Measurements from ENCODE around the gene TRIML2.
"Not testable (repeated sequence)": the region's sequence is repeated elsewhere in the genome, so short reads cannot be mapped to it uniquely, and the experiment has no call there.

TRIML2 gene

DNA sequence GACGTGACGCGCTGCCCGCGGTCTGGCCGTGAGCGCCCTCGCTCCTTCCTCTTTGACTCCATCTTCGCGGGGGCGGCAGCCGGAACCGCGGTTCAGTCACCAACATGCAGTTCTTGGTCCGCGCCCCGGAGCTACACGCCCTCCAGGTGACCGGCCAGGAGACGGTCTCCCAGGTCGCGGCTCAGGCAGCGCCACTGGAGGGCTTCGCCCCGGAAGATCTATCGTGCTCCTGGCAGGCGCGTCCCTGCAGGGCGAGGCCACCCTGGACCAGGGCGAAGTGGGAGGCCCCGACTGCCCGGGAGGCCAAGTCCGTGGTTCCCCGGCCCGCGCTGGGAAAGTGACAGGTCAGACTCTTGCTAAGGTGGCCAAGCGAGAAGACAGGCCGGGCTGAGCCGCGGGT is 2.9 kb downstream of the TRIML2 start:
- no peak for DNase-seq

DNA sequence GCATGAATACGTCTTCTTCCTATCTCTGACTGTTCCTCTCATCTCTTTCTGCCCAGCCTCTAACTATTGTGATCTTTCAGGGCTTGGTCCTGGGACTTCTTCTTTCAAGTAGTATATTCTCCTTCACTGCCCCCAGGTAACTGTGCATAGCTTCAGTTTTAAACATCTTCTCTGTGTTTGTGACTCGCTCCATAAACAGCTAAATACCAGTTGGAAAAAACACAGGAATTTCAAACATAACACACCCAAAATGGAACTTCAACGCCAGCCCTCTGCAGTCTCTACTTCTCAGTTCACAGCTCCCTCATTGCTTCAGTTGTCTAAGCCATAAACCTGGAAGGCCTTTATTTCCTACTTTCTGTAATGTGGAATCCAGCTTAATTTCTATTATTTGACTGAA is 16.6 kb downstream of the TRIML2 start:
- no peak for DNase-seq

DNA sequence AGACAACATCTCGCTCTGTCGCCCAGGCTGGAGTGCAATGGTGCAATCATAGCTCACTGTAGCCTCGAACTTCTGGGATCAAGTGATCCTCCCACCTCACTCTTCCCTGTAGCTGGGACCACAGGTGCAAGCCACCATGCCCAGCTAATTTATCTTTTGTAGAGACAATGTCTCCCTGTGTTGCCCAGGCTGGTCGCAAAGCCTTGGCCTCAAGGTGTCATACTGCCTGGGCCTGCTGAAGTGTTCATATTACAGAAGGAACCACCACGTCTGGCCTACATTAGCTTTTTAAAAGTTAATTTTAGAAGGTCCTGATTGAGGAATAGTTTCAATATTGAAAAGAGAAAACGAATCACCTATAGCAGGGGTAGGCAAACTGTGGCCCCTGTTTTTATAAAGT is 22.5 kb downstream of the TRIML2 start:
- no peak for DNase-seq

DNA sequence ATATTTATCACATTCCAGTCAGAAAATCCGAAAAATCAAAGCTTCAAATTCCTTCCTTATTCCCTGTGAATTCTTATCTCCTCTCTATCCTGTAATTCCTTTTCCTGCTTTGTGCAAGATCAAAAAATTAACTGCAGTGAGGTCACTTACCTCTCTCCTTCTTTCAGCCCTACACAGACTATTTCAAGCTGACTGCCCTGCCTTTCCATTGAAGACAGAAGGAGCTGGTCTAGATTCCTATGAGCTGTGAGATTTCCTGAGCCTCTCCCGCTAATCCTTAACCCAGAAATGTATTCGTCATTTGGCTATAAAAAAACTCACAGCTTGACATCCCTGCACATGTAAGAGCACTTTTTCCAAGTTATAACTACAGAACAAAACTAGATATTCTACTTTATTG is 26.6 kb downstream of the TRIML2 start:
- DNase-seq, result no peak

DNA sequence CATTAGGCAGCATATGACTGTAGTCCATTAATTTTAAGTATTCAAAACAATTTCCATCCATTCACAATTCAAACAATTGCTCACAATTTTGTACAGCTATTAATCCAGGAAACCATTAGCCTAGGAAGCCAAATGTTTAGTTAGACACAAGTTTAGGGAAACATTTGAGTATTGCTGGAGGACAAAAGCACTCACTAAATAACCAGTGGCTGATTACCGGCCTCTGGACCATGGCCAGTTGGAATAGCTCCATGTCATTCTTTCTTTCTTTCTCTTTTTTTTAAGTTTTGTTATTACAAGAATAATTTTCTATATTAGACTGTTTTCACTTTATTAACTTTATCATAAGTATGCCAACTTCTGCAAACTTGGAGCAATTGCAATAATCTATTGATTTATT is 31.3 kb downstream of the TRIML2 start:
- no peak for DNase-seq

DNA sequence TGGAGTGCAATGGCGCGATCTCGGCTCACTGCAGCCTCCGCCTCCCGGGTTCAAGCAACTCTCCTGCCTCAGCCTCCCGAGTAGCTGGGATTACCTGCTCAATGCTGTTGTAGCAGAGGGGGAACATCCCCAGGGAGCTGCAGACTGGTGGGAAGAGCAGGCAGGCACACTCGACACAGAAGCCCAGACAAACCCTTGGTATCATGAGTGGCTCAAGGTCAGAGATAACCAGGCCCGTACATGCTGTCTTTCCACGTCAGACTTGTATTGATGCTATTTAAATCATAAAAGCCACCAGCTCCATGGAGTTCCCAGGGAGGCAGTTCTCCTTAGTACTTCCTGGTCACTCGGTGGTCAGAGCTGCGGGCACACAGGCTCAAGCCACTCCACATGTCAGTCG is 33.2 kb downstream of the TRIML2 start:
- DNase-seq, result no peak

DNA sequence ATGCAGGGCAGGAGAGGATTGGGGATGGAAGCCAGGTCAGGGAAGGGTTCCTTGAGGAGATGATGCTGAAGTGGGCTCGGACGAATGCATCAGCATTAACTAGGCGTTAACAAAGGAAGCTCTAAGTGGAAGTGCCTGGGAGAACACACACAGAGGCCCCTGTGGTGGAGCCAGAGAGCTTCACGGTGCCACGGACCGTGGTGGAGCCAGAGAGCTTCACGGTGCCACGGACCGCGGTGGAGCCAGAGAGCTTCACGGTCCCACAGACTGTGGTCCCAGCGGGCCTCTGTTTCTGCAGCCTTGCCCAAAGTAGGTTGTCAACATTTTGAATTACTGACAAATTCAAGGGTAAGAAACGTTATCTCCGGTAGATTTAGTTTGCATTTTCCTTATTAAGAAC is 48.3 kb downstream of the TRIML2 start:
- no peak for DNase-seq

DNA sequence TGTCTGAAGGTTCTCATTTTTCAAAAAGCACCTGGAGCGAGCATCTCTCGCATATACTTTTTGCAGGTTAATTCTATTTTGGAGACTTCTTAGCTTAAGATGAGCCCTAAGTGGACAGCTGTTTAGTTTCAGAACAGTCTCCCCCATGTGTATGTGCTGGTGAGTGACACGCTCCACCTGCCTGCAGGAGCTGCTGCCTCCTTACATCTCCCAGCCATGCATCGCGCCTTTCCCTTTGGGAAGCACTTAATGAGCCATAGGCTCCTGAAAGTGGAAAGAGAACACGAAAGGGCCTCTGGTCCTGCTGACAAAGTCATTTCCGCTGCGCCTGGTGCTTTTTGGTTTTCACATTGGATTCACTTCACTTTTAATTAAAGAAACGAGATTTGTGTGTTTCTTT is 56.1 kb downstream of the TRIML2 start:
- DNase-seq, result no peak

DNA sequence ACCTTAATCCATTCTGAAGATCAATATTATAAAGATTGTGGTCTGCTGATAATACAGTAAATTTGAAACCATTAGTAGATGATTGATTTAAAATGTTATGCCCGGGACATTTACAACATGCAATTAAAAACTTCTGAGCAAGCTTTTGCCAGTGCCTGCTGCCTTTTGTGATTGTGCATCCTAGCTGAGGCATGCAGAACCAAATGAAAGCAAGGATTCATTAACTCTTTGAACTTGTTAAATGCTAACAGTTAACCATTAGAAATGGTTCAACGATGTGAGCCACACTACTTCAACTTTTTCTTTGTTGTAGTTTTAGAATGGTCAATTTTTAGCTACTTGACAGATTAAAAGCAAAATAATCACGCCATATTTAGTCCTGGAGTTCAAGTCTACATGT is 62.7 kb downstream of the TRIML2 start:
- DNase-seq, result no peak

DNA sequence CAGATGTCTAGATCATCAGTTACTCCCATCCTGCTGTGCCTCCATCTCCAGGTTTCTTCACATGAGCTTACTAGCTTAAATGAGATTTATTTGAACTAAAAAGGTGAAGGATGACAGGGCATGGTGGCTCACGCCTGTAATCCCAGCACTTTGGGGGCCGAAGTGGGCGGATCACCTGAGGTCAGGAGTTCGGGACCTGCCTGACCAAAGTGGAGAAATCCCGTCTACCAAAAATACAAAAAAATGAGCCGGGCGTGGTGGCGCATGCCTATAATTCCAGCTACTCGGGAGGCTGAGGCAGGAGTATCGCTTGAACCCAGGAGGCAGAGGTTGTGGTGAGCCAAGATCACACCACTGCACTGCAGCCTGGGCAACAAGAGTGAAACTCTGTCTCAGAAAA is 63.9 kb downstream of the TRIML2 start:
- not testable (repeated sequence) for DNase-seq

DNA sequence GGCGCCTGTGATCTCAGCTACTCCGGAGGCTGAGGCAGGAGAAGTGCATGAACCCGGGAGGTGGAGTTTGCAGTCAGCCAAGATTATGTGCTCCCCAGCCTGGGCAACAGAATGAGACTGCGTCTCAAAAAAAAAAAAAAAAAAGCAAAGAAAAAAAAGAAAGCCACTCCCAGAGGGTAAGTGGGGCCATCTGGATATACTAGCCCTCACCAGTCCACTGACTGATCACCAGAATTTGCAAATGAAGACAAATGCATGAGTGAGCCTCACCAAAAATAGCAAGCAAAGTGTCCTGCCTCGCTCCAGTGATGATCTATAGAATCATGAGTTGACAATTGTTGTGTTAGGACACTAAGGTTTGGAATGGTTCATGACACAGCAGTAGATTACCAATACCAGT is 66.2 kb downstream of the TRIML2 start:
- DNase-seq, result no peak

DNA sequence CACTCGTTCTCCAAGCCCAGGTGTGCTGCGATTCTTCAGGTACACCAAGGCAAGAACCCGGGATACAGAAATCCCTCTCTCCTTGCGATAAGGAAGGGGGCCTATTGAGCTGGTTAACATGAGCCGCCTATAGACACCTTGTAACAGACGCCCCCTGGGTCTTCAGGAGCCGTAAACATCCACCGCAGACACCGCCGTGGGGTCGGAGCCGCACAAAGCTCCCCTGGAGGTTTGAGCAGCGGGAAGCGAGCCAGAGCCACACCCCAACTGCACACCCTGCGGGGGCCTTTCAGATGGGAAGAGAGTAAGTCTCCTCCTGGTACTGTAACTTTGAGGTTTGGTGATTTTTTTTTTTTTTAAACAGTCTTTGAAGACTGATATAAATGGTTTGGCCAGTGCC is 67.2 kb downstream of the TRIML2 start:
- no peak for DNase-seq

DNA sequence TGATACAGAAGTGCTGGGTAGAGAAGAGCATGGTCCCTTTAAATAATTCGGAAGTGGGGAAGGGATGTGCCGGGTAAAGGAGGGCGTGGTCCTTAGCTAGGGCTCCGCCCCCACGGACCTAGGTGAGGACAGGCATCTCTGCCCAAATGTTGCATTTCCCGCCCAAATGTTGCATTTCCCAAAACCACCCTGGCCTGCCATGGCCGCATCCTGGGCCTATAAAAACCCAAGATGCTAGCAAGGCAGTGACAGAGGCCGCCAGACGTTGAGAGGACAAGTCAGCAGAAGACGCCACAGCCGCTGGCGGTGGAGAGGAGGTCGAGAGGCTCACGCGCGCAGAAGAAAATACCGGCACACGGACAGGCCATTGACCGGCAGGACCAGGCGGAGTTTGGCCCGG is 67.7 kb downstream of the TRIML2 start:
- no peak for DNase-seq

All from right forelimb (tissue), 1 donor.